ENCODE results near the gene GALNT10.

The GALNT10 gene

GRCh38 chr5:154410008-154410407 lies 219.5 kb downstream of the GALNT10 start (continued):
- TF ChIP-seq PPARA (CRISPR knock-in tag; IDR thresholded peaks at IDR 0.05; ENCODE audit: borderline replicate concordance) (no peak), CREB5 (CRISPR knock-in tag; IDR thresholded peaks at IDR 0.05; ENCODE audit: low read depth) (no peak), ARNTL (CRISPR knock-in tag; IDR thresholded peaks at IDR 0.05; ENCODE audit: borderline replicate concordance, low read depth) (no peak), ZNF70 (CRISPR knock-in tag; IDR thresholded peaks at IDR 0.05) (no peak), ZC3H10 (CRISPR knock-in tag; IDR thresholded peaks at IDR 0.05) (no peak)

GRCh38 chr5:154410786-154411185 lies 220.3 kb downstream of the GALNT10 start:
- TF ChIP-seq OSR1 (CRISPR knock-in tag; IDR thresholded peaks at IDR 0.05), result no peak
- TF ChIP-seq TCF4 (CRISPR knock-in tag; IDR thresholded peaks at IDR 0.05; ENCODE audit: borderline replicate concordance), result no peak
- TF ChIP-seq GLIS3 (CRISPR knock-in tag; IDR thresholded peaks at IDR 0.05), result no peak
- TF ChIP-seq PPARA (CRISPR knock-in tag; IDR thresholded peaks at IDR 0.05; ENCODE audit: borderline replicate concordance), result no peak
- no peak for TF ChIP-seq ISL1 (CRISPR knock-in tag; IDR thresholded peaks at IDR 0.05)
- TF ChIP-seq ZNF70 (CRISPR knock-in tag; IDR thresholded peaks at IDR 0.05), result no peak
- TF ChIP-seq ARNTL (CRISPR knock-in tag; IDR thresholded peaks at IDR 0.05; ENCODE audit: borderline replicate concordance, low read depth), result no peak
- TF ChIP-seq CSDC2 (CRISPR knock-in tag; IDR thresholded peaks at IDR 0.05), result no peak
- TF ChIP-seq ZNF8 (CRISPR knock-in tag; IDR thresholded peaks at IDR 0.05), result no peak
- no peak for TF ChIP-seq ESRRG (CRISPR knock-in tag; IDR thresholded peaks at IDR 0.05)
- no peak for ATAC-seq

DNA sequence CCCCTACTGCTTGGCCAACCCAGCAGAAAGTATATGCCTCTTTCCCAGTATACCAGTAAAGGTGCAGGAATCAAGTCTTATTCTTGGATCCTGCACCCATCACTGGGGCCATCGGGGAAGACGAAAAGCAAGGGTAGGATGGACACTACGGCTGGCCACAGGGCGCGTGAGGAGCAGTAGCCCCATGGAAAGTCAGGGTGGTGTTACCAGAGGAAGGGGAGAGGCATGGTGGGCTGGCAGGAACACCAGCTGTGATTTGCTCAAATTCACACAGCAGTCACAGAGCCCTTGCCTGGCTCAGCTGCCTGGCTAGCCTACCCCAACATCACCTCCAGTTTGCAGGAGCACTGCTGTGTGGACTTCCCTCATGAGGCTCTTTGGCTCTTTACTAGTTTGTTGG lies 220.8 kb downstream of the GALNT10 start:
- no peak for ATAC-seq
- TF ChIP-seq CREB5 (CRISPR knock-in tag; IDR thresholded peaks at IDR 0.05; ENCODE audit: low read depth), result no peak
- TF ChIP-seq ZC3H10 (CRISPR knock-in tag; IDR thresholded peaks at IDR 0.05), result no peak
- TF ChIP-seq CSDC2 (CRISPR knock-in tag; IDR thresholded peaks at IDR 0.05), result no peak
- TF ChIP-seq ZFP30 (CRISPR knock-in tag; IDR thresholded peaks at IDR 0.05), result no peak
- no peak for TF ChIP-seq RARB (CRISPR knock-in tag; IDR thresholded peaks at IDR 0.05)
- TF ChIP-seq OSR1 (CRISPR knock-in tag; IDR thresholded peaks at IDR 0.05), result no peak
- no peak for TF ChIP-seq ARNTL (CRISPR knock-in tag; IDR thresholded peaks at IDR 0.05; ENCODE audit: borderline replicate concordance, low read depth)
- TF ChIP-seq PPARA (CRISPR knock-in tag; IDR thresholded peaks at IDR 0.05; ENCODE audit: borderline replicate concordance), result no peak
- TF ChIP-seq ESRRG (CRISPR knock-in tag; IDR thresholded peaks at IDR 0.05), result no peak
- TF ChIP-seq SNAI2 (CRISPR knock-in tag; IDR thresholded peaks at IDR 0.05), result no peak
- no peak for TF ChIP-seq ZNF8 (CRISPR knock-in tag; IDR thresholded peaks at IDR 0.05)
- TF ChIP-seq BACH2 (CRISPR knock-in tag; IDR thresholded peaks at IDR 0.05; ENCODE audit: borderline replicate concordance), result no peak
- no peak for TF ChIP-seq TCF4 (CRISPR knock-in tag; IDR thresholded peaks at IDR 0.05; ENCODE audit: borderline replicate concordance)
- TF ChIP-seq, protein P1, sequence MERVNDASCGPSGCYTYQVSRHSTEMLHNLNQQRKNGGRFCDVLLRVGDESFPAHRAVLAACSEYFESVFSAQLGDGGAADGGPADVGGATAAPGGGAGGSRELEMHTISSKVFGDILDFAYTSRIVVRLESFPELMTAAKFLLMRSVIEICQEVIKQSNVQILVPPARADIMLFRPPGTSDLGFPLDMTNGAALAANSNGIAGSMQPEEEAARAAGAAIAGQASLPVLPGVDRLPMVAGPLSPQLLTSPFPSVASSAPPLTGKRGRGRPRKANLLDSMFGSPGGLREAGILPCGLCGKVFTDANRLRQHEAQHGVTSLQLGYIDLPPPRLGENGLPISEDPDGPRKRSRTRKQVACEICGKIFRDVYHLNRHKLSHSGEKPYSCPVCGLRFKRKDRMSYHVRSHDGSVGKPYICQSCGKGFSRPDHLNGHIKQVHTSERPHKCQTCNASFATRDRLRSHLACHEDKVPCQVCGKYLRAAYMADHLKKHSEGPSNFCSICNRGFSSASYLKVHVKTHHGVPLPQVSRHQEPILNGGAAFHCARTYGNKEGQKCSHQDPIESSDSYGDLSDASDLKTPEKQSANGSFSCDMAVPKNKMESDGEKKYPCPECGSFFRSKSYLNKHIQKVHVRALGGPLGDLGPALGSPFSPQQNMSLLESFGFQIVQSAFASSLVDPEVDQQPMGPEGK (CRISPR knock-in tag; IDR thresholded peaks at IDR 0.05; ENCODE audit: borderline replicate concordance), result no peak
- no peak for TF ChIP-seq TOX (CRISPR knock-in tag; IDR thresholded peaks at IDR 0.05; ENCODE audit: borderline replicate concordance)
- no peak for TF ChIP-seq ZFP3 (CRISPR knock-in tag; IDR thresholded peaks at IDR 0.05)
- no peak for TF ChIP-seq POU6F1 (CRISPR knock-in tag; IDR thresholded peaks at IDR 0.05; ENCODE audit: borderline replicate concordance, low read depth)
- TF ChIP-seq ZNF565 (CRISPR knock-in tag; conservative IDR thresholded peaks at IDR 0.05; ENCODE audit: low read depth), result no peak

DNA sequence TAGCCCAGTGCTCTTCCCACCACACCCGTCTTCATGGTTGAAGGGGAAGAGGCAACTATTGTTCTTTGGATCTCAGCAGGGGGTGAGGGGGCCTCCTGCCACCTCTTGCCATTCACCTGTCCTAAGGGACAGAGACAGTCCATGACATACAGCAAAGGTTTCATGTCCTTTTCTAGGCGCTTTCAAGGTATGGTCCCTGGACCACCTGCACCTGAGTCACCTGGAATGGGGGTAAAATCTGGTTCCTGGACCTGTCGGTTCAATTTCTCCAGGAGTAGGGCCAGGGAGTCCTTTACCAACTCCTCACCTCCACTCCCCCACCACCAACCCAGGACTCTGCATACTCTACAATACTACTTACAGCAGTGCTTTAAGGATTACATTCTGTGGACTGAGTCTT lies 221.8 kb downstream of the GALNT10 start:
- no peak for ATAC-seq
- TF ChIP-seq CREB5 (CRISPR knock-in tag; IDR thresholded peaks at IDR 0.05; ENCODE audit: low read depth) (no peak), ZFP3 (CRISPR knock-in tag; IDR thresholded peaks at IDR 0.05) (no peak), TCF4 (CRISPR knock-in tag; IDR thresholded peaks at IDR 0.05; ENCODE audit: borderline replicate concordance) (no peak), ZNF70 (CRISPR knock-in tag; IDR thresholded peaks at IDR 0.05) (no peak), ZNF8 (CRISPR knock-in tag; IDR thresholded peaks at IDR 0.05) (no peak), ARNTL (CRISPR knock-in tag; IDR thresholded peaks at IDR 0.05; ENCODE audit: borderline replicate concordance, low read depth) (no peak), ISL1 (CRISPR knock-in tag; IDR thresholded peaks at IDR 0.05) (no peak)
- TF ChIP-seq, protein P1 (CRISPR knock-in tag; IDR thresholded peaks at IDR 0.05; ENCODE audit: borderline replicate concordance), result no peak
- TF ChIP-seq, protein P2, sequence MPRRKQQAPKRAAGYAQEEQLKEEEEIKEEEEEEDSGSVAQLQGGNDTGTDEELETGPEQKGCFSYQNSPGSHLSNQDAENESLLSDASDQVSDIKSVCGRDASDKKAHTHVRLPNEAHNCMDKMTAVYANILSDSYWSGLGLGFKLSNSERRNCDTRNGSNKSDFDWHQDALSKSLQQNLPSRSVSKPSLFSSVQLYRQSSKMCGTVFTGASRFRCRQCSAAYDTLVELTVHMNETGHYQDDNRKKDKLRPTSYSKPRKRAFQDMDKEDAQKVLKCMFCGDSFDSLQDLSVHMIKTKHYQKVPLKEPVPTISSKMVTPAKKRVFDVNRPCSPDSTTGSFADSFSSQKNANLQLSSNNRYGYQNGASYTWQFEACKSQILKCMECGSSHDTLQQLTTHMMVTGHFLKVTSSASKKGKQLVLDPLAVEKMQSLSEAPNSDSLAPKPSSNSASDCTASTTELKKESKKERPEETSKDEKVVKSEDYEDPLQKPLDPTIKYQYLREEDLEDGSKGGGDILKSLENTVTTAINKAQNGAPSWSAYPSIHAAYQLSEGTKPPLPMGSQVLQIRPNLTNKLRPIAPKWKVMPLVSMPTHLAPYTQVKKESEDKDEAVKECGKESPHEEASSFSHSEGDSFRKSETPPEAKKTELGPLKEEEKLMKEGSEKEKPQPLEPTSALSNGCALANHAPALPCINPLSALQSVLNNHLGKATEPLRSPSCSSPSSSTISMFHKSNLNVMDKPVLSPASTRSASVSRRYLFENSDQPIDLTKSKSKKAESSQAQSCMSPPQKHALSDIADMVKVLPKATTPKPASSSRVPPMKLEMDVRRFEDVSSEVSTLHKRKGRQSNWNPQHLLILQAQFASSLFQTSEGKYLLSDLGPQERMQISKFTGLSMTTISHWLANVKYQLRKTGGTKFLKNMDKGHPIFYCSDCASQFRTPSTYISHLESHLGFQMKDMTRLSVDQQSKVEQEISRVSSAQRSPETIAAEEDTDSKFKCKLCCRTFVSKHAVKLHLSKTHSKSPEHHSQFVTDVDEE (CRISPR knock-in tag; IDR thresholded peaks at IDR 0.05), result no peak
